Caco-2 (cell line): ENCODE data around the gene IPPK. TPM values are rescaled to one million over a fixed set of nuclear protein-coding genes. Genes with fewer than 3 reads are reported as not detected.

Experiments
- BruUV-seq: library from RNA; stranded (reverse); fragments of 400-500 nt; replicated peaks from 2 replicates; lab custom pipeline; 2021; lab: Mats Ljungman, UMichigan
- CTCF ChIA-PET: fragments of 300-600 bp; sonication (Branson Sonifier 250); formaldehyde crosslinking; loops from one replicate; lab custom pipeline; 2022; ENCODE audit warnings: antibody characterized with exemption; lab: Charles Lee
- POLR2A ChIA-PET: fragments of 300-600 bp; sonication (Branson Sonifier 250); formaldehyde crosslinking; loops from one replicate; lab custom pipeline; 2022; ENCODE audit warnings: antibody characterized with exemption; lab: Charles Lee
- DNase-seq, 2 experiments: peaks; one replicate each; pipeline versions ENCODE4 v3.0.0 to v3.0.0-alpha.2; 2020 to 2022
- H3K27me3 ChIP-seq: replicated peaks from 2 replicates; pipeline ENCODE4 v1.6.0; 2011; ENCODE audit warnings: low read length; ENCODE audit not compliant: control insufficient read depth, insufficient read depth
- H3K36me3 ChIP-seq: 2 replicates; pipeline ENCODE4 v1.5.1; 2011; ENCODE audit warnings: low read length; ENCODE audit not compliant: control insufficient read depth, insufficient read depth
- H3K4me1 ChIP-seq: fragments of 250-450 bp; sonication (Bioruptor Pico); 2 replicates; pipeline ENCODE4 v1.5.1; 2020; ENCODE audit warnings: mild to moderate bottlenecking
- H3K4me3 ChIP-seq: 2 replicates; pipeline ENCODE4 v1.5.1; 2011; ENCODE audit warnings: low read depth, mild to moderate bottlenecking, control low read depth, low read length
- H3K9me3 ChIP-seq: fragments of 250-450 bp; sonication (Bioruptor Pico); 2 replicates; pipeline ENCODE4 v1.5.1; 2020; ENCODE audit warnings: mild to moderate bottlenecking, moderate library complexity
- H3K27ac Mint-ChIP-seq: one replicate; pipeline ENCODE4 v1.8.0; 2022; ENCODE audit warnings: mixed read lengths; ENCODE audit not compliant: unreplicated experiment
- H3K27me3 Mint-ChIP-seq: one replicate; pipeline ENCODE4 v1.8.0; 2022; ENCODE audit warnings: mixed read lengths; ENCODE audit not compliant: insufficient read depth, unreplicated experiment
- H3K36me3 Mint-ChIP-seq: one replicate; pipeline ENCODE4 v1.8.0; 2022; ENCODE audit warnings: mild to moderate bottlenecking, mixed read lengths; ENCODE audit not compliant: insufficient read depth, unreplicated experiment
- H3K4me1 Mint-ChIP-seq: one replicate; pipeline ENCODE4 v1.8.0; 2022; ENCODE audit warnings: low read depth, mixed read lengths; ENCODE audit not compliant: unreplicated experiment
- H3K4me3 Mint-ChIP-seq: one replicate; pipeline ENCODE4 v1.8.0; 2022; ENCODE audit warnings: mild to moderate bottlenecking, moderate library complexity, mixed read lengths; ENCODE audit not compliant: unreplicated experiment
- H3K9me3 Mint-ChIP-seq: one replicate; pipeline ENCODE4 v1.8.0; 2022; ENCODE audit warnings: mixed read lengths; ENCODE audit not compliant: unreplicated experiment
- intact Hi-C: fragments of 100-400 bp; cut with micrococcal nuclease; formaldehyde crosslinking; loops from one replicate; pipeline ENCODE4 v1.10.0; 2022; ENCODE audit not compliant: unreplicated experiment
- total RNA-seq: library from RNA; stranded (reverse); gene quantifications from 2 replicates; pipeline ENCODE4 v1.2.3, GENCODE V29; 2022
- TF ChIP-seq, protein P1 (sequence below), 2 experiments: fragments of 200-600 bp in 1 of 2; IDR thresholded peaks; 1 replicate in 1 of 2; 2 replicates in 1 of 2; pipeline versions ENCODE4 v1.5.1 to v1.8.0; 2011 to 2022; ENCODE audit warnings: antibody characterized with exemption in 1 of 2, control low read depth in 1 of 2, inconsistent platforms in 1 of 2, low read depth in 1 of 2, low read length in 1 of 2, mild to moderate bottlenecking in 1 of 2, moderate library complexity in 1 of 2; ENCODE audit not compliant: insufficient read depth in 1 of 2, severe bottlenecking in 1 of 2, unreplicated experiment in 1 of 2

The IPPK gene
- total RNA-seq, 1 experiment from 2014 or later, result 5.4 TPM

DNA sequence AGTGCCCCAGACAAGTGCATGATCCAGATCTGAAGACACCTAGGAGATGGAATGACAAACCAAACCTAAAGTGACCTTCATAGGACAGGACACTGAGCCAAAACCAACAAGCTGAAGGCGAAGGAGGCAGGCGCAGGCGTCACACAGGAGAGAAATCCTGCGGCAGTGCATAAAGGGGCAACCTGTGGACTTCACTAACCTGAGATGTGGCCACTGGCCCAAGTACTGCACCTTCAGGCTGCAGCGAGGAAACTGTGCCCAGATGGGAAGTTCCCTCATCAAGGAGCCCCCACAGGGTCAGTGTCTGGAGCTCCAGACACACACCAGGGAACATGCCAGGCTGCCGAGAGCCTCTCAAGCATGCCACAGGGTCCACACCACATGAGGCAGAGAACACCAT, 3.7 kb downstream of the IPPK start:
- TF ChIP-seq, protein P1, sequence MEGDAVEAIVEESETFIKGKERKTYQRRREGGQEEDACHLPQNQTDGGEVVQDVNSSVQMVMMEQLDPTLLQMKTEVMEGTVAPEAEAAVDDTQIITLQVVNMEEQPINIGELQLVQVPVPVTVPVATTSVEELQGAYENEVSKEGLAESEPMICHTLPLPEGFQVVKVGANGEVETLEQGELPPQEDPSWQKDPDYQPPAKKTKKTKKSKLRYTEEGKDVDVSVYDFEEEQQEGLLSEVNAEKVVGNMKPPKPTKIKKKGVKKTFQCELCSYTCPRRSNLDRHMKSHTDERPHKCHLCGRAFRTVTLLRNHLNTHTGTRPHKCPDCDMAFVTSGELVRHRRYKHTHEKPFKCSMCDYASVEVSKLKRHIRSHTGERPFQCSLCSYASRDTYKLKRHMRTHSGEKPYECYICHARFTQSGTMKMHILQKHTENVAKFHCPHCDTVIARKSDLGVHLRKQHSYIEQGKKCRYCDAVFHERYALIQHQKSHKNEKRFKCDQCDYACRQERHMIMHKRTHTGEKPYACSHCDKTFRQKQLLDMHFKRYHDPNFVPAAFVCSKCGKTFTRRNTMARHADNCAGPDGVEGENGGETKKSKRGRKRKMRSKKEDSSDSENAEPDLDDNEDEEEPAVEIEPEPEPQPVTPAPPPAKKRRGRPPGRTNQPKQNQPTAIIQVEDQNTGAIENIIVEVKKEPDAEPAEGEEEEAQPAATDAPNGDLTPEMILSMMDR (IDR thresholded peaks at IDR 0.05; ENCODE audit: insufficient read depth in 1 of 2, low read depth in 1 of 2, low read length in 1 of 2, severe bottlenecking in 1 of 2, unreplicated experiment in 1 of 2), result no peak
- intact Hi-C loops, result no loop called here
- H3K27me3 Mint-ChIP-seq, result no peaks in the 10 kb centered on the region
- no peaks in the 10 kb centered on the region for H3K36me3 ChIP-seq
- peaks cover 6% of the 10 kb centered on the region for H3K4me1 Mint-ChIP-seq
- no peak overlapping the region for H3K4me3 Mint-ChIP-seq
- no peak overlapping the region for H3K4me3 ChIP-seq
- DNase-seq, result no peak
- H3K27me3 ChIP-seq, result no peaks in the 10 kb centered on the region
- no peaks in the 10 kb centered on the region for H3K36me3 Mint-ChIP-seq
- no peaks in the 10 kb centered on the region for H3K9me3 Mint-ChIP-seq
- no peaks in the 10 kb centered on the region for H3K9me3 ChIP-seq
- 0 out of 2 replicates have a peak, but pooled peaks cover 6% of the 10 kb centered on the region for H3K4me1 ChIP-seq
- no TSS peak for BruUV-seq
- ChIA-PET POLR2A (no interaction called here), CTCF (no interaction called here)
- no peak overlapping the region for H3K27ac Mint-ChIP-seq

DNA sequence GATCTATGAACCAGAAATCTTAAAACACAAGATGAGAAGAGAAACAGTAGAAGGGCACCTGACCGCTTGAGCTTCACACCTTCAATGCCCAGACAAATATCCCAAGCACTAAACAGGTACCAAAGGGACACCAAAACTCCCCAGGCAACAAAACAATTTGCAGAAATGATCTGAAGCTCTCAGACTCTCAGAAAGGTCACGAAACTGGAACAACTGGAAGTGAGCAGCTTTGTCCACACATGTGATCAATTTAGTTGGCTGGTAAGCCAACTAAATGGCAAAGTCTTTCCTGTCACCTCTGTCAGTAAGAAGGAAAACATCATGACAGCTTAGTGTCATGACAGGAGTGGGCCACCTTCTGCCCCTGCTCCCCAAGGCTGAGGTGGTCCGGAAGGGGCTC, 4.1 kb downstream of the IPPK start:
- TF ChIP-seq, protein P1 (IDR thresholded peaks at IDR 0.05; ENCODE audit: insufficient read depth in 1 of 2, low read depth in 1 of 2, low read length in 1 of 2, severe bottlenecking in 1 of 2, unreplicated experiment in 1 of 2), result no peak
- Histone ChIP-seq H3K27me3 (no peaks in the 10 kb centered on the region), H3K4me1 (0 out of 2 replicates have a peak, but pooled peaks cover 6% of the 10 kb centered on the region), H3K36me3 (no peaks in the 10 kb centered on the region), H3K4me3 (no peak overlapping the region), H3K9me3 (no peaks in the 10 kb centered on the region)
- POLR2A ChIA-PET, result no interaction called here
- CTCF ChIA-PET, result no interaction called here
- H3K36me3 Mint-ChIP-seq, result no peaks in the 10 kb centered on the region
- H3K4me3 Mint-ChIP-seq, result no peak overlapping the region
- no peaks in the 10 kb centered on the region for H3K9me3 Mint-ChIP-seq
- no peak for DNase-seq
- no TSS peak for BruUV-seq
- H3K27me3 Mint-ChIP-seq, result no peaks in the 10 kb centered on the region
- H3K4me1 Mint-ChIP-seq, result peaks cover 6% of the 10 kb centered on the region
- intact Hi-C loops, result no loop called here
- H3K27ac Mint-ChIP-seq, result no peak overlapping the region

DNA sequence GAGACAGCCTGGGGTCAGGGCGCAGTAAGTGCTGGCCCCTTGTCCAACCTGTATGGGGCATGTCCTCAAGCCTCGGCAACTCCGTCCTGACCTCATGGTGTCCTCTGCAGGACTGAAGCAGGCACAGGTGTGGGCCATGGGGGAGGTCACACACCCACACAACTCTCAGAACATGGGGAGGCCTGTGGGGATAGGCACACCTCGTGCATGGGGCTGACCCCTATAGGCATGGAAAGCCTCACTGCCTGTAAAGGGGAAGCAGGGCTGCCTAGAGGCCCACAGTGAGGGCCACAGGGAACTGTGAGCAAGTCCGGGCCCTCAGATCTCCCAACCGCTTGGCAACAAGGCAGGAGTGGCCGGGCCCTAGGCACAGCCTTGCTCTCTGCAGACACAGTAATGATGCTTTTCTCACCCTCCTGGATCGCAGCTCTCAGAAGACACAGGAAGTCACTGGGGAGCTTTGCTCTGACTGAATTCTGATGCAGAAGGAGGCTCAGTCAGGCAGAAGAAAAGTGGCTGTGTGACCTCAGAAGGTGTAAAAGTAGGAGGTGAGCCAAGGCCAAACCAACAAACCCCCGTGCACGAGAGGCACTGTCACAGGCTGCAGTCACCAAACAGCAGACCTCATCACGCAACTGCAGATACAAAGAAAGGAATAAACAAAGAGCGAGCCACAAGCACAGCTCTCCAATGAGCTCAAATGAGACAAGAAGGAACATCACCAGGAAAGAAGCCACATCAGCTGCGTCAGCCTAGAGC, 5.4 kb downstream of the IPPK start:
- intact Hi-C loops, result no loop called here
- Histone ChIP-seq H3K4me1 (0 out of 2 replicates have a peak, but pooled peaks cover 6% of the 10 kb centered on the region), H3K4me3 (no peak overlapping the region), H3K9me3 (no peaks in the 10 kb centered on the region), H3K36me3 (no peaks in the 10 kb centered on the region), H3K27me3 (no peaks in the 10 kb centered on the region)
- Mint-ChIP-seq H3K4me1 (peaks cover 6% of the 10 kb centered on the region), H3K27ac (no peak overlapping the region), H3K27me3 (no peaks in the 10 kb centered on the region), H3K9me3 (no peaks in the 10 kb centered on the region), H3K36me3 (no peaks in the 10 kb centered on the region), H3K4me3 (no peak overlapping the region)
- BruUV-seq, result no TSS peak
- CTCF ChIA-PET, result no interaction called here
- no peak for DNase-seq
- POLR2A ChIA-PET, result no interaction called here
- TF ChIP-seq, protein P1 (IDR thresholded peaks at IDR 0.05; ENCODE audit: insufficient read depth in 1 of 2, low read depth in 1 of 2, low read length in 1 of 2, severe bottlenecking in 1 of 2, unreplicated experiment in 1 of 2), result no peak
